Adipose tissue (tissue), 3 donors: ENCODE measurements around the gene UACA. TPM values are rescaled to one million over a fixed set of nuclear protein-coding genes. Genes with fewer than 3 reads are reported as not detected.

Experiments used
- H3K27ac ChIP-seq: one replicate; pipeline ENCODE4 v1.5.1; 2013; ENCODE audit warnings: low read depth, low read length
- WGBS, 3 donors: extraction: QIAGEN DNeasy Blood & Tissue Kit; methylation state at CpG; one replicate each; pipeline ENCODE4 v1.1.7; 2013; 5-methylcytosine and 5-hydroxymethylcytosine counted together
- polyA plus RNA-seq, 3 donors: library from polyadenylated mRNA; stranded (reverse); fragments of 200-250 nt; gene quantifications; one replicate each; pipeline ENCODE4 v1.2.3, GENCODE V29; 2013
- donor health status: healthy with polysubstance abuse.
- donor health status: Bipolar disorder and iron deficiency.
- donor health status: healthy.

UACA gene
- polyA plus RNA-seq, 3 donors = 11.6 to 49.6 (median 19.0) TPM

DNA sequence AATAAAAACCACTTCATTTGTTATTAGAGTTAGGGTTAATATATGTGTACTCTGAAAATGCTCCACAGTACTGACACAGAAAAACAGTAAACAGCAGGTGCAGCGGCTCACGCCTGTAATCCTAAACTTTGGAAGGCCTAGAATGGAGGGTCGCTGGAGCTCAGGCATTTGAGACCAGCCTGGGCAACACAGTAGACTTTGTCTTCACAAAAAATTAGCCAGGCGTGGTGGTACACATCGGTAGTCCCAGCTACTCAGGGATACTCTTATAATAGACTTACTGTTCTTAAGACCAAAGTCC is 40.3 kb downstream of the UACA start:
- no peak overlapping the region for H3K27ac ChIP-seq
- WGBS, 3 donors = 83 to 93% (median 87%) methylated on average over 5 of the region's 5 CpGs

DNA sequence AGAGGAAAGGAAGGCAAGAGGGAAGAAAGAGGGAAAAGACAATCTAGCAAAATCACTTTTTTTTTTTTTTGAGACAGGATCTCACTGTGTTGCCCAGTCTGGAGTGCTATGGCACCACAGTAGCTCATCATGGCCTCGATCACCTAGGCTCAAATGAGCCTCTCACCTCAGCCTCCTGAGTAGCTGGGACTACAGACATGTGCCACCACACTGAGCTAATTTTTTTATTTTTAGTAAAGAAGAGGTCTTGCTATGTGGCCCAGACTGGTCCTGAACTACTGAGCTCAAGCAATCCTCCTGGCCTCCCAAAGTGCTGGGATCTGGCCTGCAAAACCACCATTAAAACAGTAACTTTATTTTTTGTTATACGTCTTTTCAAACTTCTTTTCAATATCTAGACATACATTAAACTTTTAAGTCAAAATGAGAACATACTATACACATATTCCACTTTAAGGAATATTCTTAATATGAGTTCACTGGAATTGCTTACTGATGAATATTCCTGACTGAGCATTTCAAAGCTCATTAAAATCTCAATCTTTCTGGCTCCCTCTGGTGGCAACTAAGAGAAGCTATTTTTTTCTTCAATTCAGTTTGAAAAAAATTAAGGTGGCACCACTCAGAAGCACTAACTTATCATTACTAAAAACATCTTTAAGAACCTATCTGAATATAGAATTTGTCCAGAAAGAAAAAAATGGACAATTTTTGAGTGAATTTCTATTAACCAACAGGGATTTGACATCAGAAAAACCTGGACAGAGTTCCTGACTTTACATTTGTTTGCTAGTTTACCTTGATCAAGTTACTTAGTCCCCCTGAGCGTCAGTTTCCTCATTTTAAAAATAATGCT is 40.9 kb downstream of the UACA start:
- WGBS, 3 donors = 70 to 82% (median 79%) methylated on average over 3 of the region's 3 CpGs
- no peak overlapping the region for H3K27ac ChIP-seq

DNA sequence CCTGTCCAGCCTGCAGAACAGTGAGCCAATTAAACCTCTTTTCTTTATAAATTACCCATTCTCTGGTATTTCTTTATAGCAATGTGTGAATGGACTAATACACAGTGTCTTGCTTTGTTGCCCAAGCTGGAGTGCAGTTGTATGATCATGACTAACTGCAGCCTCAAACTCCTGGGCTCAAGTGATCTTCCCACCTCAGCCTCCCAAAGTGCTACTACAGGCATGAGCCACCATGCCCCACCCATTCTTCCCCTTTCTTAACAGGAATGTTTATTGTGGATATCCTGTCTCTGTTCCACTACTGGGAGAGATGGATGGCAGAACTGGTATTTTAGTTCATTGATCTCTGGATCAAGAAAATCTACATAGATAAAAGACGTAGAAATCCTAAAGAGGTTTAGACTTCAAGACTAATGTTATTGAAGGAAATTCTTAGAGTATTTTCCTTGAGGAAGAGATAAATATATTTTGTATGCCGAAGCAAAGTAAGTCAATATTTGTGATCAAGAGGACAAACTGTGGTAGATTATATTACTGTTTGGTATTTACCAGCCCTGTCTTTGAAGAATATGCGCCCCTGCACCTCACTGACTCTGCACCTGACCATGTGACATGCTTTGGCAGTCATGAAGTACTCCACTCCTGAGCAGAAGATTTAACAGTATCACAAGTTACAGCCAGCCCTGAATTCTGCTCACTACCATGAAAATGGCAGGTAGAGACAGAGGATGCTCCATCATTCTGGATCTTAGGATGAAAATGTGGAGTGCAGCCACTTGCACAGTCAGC is 42.9 kb downstream of the UACA start:
- H3K27ac ChIP-seq = no peak overlapping the region
- 48 to 94% (median 86%) methylated on average over 3 of the region's 3 CpGs for WGBS, 3 donors

DNA sequence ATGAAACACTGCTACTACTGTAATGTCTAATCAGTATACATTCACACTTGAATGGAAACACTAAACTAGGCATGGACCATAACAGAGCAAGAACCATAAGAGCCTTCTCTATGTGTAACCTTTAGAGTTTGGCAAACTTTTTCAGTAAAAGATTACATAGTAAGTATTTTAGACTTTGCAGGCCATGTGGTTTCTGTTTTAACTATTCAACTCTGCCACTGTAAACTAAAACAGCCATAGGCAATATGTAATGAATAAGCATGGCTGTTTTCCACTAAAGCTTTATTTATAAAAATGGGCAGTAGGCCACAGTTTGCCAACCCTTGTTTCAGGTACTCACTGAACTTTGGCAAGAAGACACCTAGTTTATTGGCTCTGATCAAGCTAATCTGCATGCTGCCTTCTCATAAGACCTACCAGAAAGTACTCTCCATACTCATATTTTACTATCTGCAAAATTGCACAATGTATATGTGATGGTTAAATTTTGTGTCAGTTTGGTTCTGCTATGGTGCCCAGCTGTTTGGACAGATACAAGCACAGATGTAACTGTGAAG is 46.0 kb downstream of the UACA start:
- H3K27ac ChIP-seq = no peak overlapping the region

DNA sequence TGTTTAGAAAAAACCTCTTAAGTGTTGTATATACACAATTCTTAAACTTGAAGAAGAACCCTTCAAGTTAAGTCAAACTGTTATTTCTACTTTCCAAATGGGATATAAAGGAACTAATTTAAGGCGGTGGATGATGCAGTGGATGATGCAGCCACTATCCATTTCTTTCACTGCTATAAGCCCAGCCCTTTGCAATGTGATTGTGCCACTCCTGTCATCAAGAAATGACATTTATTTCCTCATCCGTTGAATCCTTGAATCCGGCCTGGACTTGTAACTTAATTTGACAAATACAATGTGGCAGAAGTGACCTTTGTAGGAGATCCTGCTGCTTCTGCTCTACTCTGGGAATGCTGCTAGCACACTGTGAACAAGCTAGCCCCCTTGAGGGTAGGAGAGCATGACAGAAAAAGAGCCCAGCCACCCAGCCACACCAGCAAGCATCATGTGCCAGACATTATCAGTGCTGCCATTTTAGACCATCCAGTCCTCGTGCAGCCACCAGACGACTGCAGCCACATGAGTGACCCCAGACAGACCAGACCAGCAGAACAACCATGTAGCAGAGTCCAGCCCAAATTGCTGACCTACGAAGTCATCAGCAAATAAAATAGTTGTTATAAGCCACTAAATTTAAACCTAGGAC is 47.4 kb downstream of the UACA start:
- 75 to 90% (median 82%) methylated on average over 6 of the region's 6 CpGs for WGBS, 3 donors
- no peak overlapping the region for H3K27ac ChIP-seq

DNA sequence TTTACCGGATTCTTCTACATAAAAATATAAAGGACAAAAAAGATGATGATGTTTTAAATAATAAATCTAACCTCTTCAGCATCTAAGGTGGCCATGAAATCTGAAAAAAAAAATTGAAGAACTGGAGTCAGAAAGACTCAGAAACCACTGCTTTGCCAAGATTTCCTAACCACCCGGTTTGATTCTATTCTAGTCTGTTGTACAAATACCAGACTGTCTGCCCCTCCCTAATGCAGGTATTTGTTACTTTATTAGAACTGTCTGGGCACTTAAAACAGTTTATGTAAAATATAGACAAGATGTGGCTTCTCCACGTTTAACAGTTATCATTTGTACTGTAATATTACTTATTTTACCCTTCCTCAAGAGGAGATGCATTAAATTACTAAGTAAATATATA is 48.8 kb downstream of the UACA start:
- 18 to 35% (median 33%) methylated on average over 3 of the region's 3 CpGs for WGBS, 3 donors
- no peak overlapping the region for H3K27ac ChIP-seq

DNA sequence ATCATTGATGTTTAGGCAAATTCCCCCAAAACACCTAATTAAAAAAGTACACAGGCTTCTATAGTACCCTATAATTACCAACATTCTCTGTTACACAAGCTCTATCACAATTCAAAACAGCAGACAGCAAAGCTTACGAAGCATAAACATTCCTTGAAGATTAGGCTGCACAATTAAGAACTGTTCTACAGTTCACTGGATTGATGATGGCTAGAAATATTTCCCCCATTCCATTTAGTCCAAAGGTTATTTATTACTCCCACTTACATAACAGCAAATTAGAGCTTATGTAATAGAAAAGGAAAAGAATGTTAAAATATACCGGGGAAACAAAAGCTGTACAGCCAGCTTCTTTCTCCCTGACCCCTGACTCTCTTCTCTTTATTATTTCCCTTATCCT is 49.3 kb downstream of the UACA start:
- no peak overlapping the region for H3K27ac ChIP-seq
- WGBS, 3 donors = 17 to 30% (median 26%) methylated on average over 2 of the region's 2 CpGs

DNA sequence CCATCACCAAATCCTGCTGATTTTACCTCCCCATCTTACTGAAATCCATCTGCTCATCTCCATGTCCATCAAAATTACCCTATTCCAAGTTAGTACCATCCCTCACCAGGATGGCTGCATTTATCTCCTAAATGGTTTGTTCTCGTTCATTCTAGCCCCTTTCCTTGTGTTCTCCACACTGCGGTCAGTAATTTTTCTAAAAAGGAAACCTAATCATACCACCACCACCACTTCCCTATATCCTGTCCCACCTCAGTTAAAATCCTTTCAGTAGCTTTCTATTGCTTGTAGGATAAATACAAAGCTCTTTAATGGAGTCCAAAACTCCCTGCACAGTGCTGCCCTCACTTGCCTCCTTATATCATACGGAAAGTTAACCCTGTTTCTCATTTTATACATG is 51.1 kb downstream of the UACA start:
- H3K27ac ChIP-seq = no peak overlapping the region
- WGBS, 3 donors = 62 to 89% (median 79%) methylated on average over 3 of the region's 3 CpGs

DNA sequence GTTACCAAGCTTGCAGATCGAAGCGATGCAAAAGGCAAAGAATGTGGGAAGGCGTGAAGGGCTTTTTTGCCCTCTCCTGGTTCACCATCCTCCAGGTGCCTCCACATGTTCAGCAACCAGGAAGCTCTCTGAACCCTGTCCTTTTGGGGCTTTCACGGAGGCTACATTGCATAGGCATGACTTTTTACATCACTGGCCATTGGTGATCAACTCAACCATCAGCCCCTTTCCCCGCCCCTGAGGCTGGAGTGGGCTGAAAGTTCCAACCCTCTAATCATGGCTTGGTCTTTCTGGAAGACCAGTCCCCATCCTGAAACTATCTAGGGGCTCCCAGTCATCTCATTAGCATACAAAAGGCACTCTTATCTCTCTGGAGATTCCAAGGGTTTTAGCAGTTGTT is 52.6 kb downstream of the UACA start:
- 95 to 98% (median 96%) methylated on average over 5 of the region's 5 CpGs for WGBS, 3 donors
- no peak overlapping the region for H3K27ac ChIP-seq

DNA sequence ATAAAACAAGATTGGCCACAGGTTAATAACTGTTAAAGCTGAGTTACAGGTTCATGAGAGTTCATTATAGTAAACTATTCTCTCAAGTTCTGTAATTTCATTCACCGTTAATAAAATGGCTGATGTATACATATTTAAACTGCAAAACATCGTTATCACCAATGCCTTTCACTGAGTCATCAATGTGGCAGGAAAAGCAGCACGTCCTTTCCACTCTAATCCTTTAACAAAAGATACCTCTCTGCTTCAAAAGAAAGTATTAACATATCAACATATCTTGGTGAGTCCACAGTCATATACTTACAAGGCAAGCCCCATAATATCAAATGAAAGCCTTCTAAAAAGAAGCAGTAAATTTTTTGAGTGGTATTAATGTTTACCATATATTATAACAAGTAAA is 54.5 kb downstream of the UACA start:
- 59 to 67% (median 67%) methylated on average over 3 of the region's 3 CpGs for WGBS, 3 donors
- H3K27ac ChIP-seq = no peak overlapping the region

DNA sequence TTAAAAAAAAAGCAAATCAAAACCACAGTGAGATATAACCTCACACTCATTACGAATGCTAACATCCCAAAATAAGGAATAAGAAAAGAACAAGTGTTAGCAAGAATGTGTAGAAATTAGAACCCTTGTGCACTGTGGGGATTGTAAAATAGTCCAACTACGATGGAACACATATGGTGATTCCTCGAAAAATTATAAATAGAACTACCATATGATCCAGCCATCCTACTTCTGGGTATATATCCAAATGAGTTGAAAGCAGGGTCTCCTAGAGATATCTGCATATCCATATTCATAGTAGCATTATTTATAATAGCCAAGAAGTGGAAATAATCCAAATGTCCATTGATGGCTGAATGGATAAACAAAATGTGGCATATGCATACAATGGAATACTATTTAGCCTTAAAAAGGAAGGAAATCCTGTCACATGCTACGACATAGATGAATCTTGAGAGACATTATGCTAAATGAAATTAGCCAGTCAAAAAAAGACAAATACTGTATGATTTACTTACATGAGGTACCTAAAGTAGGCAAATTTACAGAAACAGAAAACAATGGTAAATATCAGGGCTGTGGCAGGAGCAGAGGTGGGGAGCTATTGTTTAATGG is 55.6 kb downstream of the UACA start:
- WGBS, 3 donors = 92 to 98% (median 95%) methylated on average over 4 of the region's 4 CpGs
- no peak overlapping the region for H3K27ac ChIP-seq

DNA sequence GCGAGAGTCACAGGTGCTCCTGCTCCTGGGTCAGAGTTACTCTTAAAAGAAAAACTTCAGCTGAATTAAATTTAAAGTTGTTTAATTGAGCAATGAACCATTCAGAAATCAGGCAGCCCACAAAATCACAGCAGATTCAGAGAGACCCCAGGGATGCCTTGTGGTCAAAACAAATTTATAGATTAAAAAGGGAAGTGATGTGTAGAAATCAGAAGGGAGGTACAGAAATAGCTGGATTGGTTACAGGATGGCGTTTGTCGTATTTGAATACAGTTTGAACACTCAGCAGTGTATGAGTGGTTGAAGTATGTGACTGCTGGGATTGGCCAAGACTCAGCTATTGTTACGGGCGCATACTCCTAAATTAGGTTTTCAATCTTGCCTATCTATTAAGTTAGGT is 58.6 kb downstream of the UACA start:
- WGBS, 3 donors = 76 to 90% (median 78%) methylated on average over 5 of the region's 5 CpGs
- H3K27ac ChIP-seq = no peak overlapping the region

DNA sequence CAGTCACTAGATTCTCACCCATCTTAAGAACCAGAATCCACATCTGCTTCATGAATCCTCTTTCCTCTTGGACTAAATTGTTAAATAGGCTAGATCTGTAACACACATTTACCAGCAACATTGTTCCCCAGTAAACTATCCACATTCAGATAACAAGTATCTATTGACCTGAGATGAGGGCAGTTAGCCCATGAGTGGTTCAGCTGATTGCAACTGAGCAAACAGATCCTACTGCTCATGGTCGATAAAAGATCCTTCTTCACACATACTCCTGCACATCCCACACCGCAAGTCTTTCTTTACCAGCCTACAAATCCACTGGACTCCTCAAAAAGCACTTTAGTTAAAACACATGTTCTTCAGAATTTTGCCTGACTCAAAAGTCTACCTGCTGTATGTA is 59.2 kb downstream of the UACA start:
- no peak overlapping the region for H3K27ac ChIP-seq
- WGBS, 3 donors = 72 to 97% (median 97%) methylated on average over 2 of the region's 2 CpGs

DNA sequence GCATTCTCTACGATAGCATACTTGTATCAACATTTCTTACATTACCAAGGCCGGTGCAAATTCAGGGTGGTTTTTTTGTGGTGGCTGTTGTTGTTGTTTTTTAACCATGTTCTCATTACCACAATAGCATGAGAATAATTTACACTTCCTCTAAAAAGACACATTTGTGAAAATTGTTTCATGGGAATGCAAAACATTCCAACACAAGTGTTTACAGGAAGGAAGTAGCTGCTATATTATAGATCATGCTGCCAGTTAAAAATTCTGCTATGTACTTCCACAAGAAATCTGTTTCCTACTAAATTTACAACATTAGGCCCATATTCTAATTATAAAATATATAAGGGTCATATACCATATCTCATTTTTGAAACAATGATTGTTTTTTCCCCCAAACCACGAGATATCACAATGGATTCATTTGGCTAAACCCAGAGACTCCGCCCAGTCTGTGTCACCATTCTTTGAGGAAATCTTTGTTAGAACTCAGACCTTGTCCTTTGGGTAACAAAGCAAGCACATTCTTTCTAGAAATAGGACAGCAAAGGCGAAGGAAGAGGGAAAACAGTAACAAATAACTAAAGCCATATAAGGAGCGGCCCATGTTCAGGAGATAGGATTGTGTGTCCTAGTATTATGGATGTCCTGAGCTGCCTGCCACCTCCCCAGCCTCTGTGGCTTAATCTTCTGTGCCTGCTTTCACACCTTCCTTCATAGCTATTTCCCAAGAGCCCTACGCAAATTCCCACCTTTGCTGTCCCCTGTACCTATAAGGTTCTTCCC is 60.1 kb downstream of the UACA start:
- 58 to 73% (median 69%) methylated on average over 7 of the region's 7 CpGs for WGBS, 3 donors
- no peak overlapping the region for H3K27ac ChIP-seq

DNA sequence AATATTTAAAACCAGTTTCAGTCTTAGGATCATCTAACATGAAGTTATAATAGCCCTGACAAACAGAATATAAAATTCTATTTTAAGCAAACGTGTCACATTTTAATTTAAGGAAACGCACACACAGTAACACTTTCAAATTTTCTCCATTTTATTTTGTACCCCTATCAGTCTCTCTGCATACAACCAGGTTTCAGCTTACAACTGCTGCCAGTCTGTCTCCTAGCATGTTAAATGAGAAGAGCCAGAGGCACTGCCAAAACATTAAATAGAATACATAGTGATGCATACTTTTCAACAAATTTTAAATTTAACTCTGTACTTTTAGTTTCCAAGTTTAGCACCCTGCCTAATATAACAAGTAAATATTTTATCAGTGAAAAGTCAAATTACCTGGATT is 60.8 kb downstream of the UACA start:
- WGBS, 3 donors = 53 to 72% (median 62%) methylated on average over 2 of the region's 2 CpGs
- no peak overlapping the region for H3K27ac ChIP-seq

DNA sequence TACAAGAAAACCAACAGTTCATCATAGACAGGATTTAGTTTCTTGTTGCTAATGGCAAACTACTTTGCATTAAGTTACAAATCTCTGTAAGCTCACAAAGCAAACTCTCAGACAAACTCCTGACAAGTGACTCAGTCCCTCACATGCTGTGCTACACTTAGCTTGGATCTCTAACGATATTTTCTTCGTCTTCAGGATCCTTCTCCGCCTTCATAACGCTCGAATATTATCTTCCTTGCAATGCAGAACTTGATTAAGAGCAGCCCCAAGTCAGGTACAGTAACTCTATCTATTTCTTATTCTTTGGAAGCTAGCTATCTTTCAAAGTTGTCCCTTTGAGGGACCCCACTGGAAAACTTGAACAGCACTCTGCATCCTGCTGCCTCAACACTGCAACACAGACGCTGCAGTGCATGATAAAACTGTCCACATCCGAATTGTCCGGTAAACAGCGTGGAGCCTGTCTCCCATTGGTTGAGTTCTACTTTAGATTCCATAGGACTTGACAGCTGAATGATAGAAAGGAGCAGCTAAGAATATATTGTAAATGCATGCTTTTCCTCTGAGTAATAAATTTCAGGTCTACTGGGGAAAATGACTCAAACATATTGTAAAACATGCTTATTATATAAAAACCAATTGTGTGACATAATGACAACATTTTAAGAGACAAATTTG is 61.3 kb downstream of the UACA start:
- H3K27ac ChIP-seq = no peak overlapping the region
- WGBS, 3 donors = 33 to 55% (median 45%) methylated on average over 9 of the region's 9 CpGs

DNA sequence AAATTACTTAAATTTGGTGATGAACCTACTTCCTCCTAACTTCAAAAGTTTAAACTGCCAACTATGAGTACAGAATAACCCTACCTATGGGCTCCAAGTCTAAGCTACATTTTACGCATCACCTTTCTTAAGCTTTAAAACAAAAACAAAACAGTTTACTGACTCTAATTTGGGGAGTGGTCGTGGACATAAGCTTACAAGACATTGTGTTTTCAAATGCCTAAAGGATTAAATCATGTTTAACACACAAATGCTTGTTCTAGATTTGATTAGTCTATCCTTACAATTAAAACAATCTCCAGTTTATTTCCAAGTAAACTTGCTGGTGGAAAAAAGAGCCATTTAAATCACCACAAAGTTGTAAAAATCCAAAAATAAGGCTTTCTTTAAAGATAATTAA is 62.2 kb downstream of the UACA start:
- 52 to 67% (median 59%) methylated on average over 2 of the region's 2 CpGs for WGBS, 3 donors
- no peak overlapping the region for H3K27ac ChIP-seq

DNA sequence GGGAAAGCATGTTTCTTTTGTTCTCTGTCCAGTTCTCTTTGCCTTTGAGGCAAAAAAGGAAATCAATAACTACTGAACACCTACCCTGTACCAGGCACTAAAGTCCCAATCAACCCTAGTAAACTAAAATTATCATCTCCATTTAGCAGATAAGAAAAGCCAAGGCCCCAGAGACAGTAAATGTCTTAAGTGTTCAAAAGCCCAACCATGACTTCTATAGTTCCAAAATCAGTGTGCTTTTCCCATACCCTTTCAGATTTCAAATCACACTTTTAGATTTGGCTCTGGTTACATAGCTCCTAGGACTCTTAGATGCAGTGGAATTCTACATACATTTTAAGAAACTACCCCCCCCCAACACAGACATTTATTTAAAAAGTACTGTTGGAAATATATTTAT is 63.5 kb downstream of the UACA start:
- no peak overlapping the region for H3K27ac ChIP-seq
